ENCODE data around the gene STIMATE.

GRCh38 chr3:52827441-52827840 lies 69.9 kb downstream of the STIMATE start:
- TF ChIP-seq TAF1 (IDR thresholded peaks at IDR 0.05; ENCODE audit: borderline replicate concordance, insufficient read depth, low read length) (no peak), POLR2AphosphoS5 (IDR thresholded peaks at IDR 0.05; ENCODE audit: low read depth, low read length) (no peak), REST (IDR thresholded peaks at IDR 0.05; ENCODE audit: insufficient read depth in 1 of 2, low read depth in 2 of 2, low read length in 2 of 2) (no peak), FOXP2 (optimal IDR thresholded peaks at IDR 0.05; ENCODE audit: borderline replicate concordance, extremely low read depth, extremely low read length, insufficient read depth) (no peak)
